IPS DF 6.9 (cell line): Measurements from ENCODE around the gene GAPVD1.

Source experiments
- DNase-seq: peaks from one replicate; pipeline ENCODE4 v3.0.0-alpha.2; 2013; ENCODE audit warnings: low read depth, low spot score
- H3K27ac ChIP-seq: one replicate; pipeline ENCODE4 v1.5.1; 2013; ENCODE audit warnings: low read length, control low read depth
- H3K27me3 ChIP-seq: 2 replicates; pipeline ENCODE4 v1.6.1; 2013; ENCODE audit warnings: mild to moderate bottlenecking, low read length; ENCODE audit not compliant: control insufficient read depth, insufficient read depth
- H3K36me3 ChIP-seq: 2 replicates; pipeline ENCODE4 v1.6.1; 2013; ENCODE audit warnings: low read length; ENCODE audit not compliant: control insufficient read depth, insufficient read depth
- H3K4me1 ChIP-seq: 2 replicates; pipeline ENCODE4 v1.6.1; 2013; ENCODE audit warnings: low read length; ENCODE audit not compliant: control insufficient read depth, insufficient read depth
- H3K4me3 ChIP-seq: 2 replicates; pipeline ENCODE4 v1.5.1; 2013; ENCODE audit warnings: mild to moderate bottlenecking, low read length
- H3K9me3 ChIP-seq: 2 replicates; pipeline ENCODE4 v1.6.1; 2013; ENCODE audit warnings: low read length, inconsistent platforms; ENCODE audit not compliant: control insufficient read depth, insufficient read depth
- WGBS: extraction: QIAGEN DNeasy Blood & Tissue Kit; methylation state at CpG from one replicate; pipeline ENCODE4 v1.1.7; 2013; ENCODE audit warnings: mixed read lengths, missing lambda C conversion rate; ENCODE audit not compliant: insufficient read length, insufficient coverage; 5-methylcytosine and 5-hydroxymethylcytosine counted together

The GAPVD1 gene

GRCh38 chr9:125412166-125412565, 150.5 kb downstream of the GAPVD1 start:
- Histone ChIP-seq H3K36me3 (no peaks in the 10 kb centered on the region), H3K27me3 (no peaks in the 10 kb centered on the region), H3K9me3 (no peaks in the 10 kb centered on the region), H3K27ac (no peak overlapping the region), H3K4me1 (no peaks in the 10 kb centered on the region), H3K4me3 (no peak overlapping the region)
- WGBS, result no CpG with 5 or more reads among the region's 10 CpGs
- no peak for DNase-seq

GRCh38 chr9:125413579-125413978, 152.0 kb downstream of the GAPVD1 start:
- Histone ChIP-seq H3K4me3 (no peak overlapping the region), H3K36me3 (no peaks in the 10 kb centered on the region), H3K27me3 (no peaks in the 10 kb centered on the region), H3K4me1 (no peaks in the 10 kb centered on the region), H3K27ac (no peak overlapping the region), H3K9me3 (no peaks in the 10 kb centered on the region)
- DNase-seq, result no peak
- WGBS, result no CpG with 5 or more reads among the region's 8 CpGs

DNA sequence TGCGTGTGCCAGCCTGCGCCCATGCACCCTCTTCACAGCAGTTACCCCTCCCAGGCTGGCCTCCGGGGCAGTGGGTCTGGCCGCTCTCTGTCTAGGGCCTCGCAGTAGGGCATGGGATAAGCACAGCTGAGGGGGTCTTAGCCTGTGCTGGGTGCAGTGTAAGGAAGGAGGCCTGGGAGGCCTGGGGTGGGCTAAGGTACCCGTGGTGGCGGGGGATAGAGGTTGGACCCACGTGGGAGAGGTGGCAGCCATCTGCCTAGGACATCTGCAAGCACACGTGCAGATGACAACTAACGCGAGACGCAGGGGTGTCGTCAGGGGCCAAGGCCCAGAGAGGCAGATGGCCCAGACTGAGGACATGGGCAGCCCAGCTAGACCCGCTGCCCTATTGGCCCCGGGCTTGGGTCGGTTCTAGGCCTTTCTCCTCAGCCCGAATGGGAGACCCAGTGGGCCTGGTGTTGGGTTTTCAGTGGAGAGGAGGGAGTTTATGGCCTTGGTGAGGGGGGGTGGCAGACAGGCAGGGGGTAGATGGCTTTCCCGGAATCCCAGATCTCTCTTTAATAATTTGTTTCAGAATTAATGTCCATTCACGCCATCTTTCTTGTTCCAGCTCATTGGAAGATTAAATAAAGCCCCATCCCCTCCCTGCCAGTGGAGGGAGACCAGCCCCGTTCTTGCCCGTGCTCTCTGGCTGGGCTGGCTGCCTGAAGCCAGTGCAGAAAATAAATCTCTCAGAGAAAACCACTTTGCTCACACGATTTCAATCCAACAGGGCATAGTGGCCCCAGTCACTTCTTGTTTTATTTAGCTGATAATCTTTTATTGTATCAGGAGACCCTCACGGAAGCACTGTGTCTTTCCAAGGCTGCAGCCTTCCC, 154.2 kb downstream of the GAPVD1 start:
- H3K27ac ChIP-seq, result no peak overlapping the region
- H3K27me3 ChIP-seq, result no peaks in the 10 kb centered on the region
- H3K4me3 ChIP-seq, result no peak overlapping the region
- H3K9me3 ChIP-seq, result no peaks in the 10 kb centered on the region
- DNase-seq, result no peak
- H3K36me3 ChIP-seq, result no peaks in the 10 kb centered on the region
- H3K4me1 ChIP-seq, result no peaks in the 10 kb centered on the region
- WGBS, result no CpG with 5 or more reads among the region's 23 CpGs

DNA sequence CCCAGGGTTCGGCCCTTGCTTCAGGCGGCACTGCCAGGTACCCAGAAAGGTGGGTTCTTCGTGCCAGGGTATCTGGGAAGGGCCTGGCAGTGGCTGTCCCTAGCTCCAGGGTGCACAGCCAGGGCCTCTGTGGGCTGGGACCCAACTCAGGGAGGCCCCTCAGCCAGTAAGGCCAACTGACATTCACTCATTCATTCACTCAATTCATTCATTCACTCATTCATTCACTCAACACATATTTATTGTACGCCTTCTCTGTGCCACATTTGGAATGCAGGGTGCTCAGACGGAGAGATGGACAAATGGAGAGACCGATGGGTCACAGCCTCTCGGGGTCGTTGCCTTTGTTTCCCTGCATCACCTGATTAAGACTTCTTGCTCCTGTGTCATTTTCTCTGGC, 154.9 kb downstream of the GAPVD1 start:
- Histone ChIP-seq H3K36me3 (no peaks in the 10 kb centered on the region), H3K4me1 (no peaks in the 10 kb centered on the region; the same call in 1 of the 2 replicates), H3K9me3 (no peaks in the 10 kb centered on the region), H3K27me3 (no peaks in the 10 kb centered on the region), H3K27ac (no peak overlapping the region), H3K4me3 (no peak overlapping the region)
- no CpG with 5 or more reads among the region's 8 CpGs for WGBS
- DNase-seq, result no peak
